Neural progenitor cell (in vitro differentiated cells): Measurements from ENCODE around the gene IQSEC3.

ENCODE experiments used
- CTCF ChIP-seq: fragments of 200-600 bp; sonication (generic); IDR thresholded peaks from 2 replicates; pipeline ENCODE4 v1.5.1; 2017; ENCODE audit warnings: antibody characterized with exemption, mild to moderate bottlenecking
- EZH2 ChIP-seq: fragments of 200-600 bp; sonication (generic); IDR thresholded peaks from 2 replicates; pipeline ENCODE4 v1.6.1; 2017; ENCODE audit warnings: antibody characterized with exemption, mild to moderate bottlenecking, moderate library complexity

GRCh38 chr12:196436-196835 lies 129.9 kb downstream of the IQSEC3 start:
- TF ChIP-seq CTCF (no peak), EZH2 (no peak)
